Measurements from ENCODE around the gene CCDC27. TPM values are rescaled to one million over a fixed set of nuclear protein-coding genes. Genes with fewer than 3 reads are reported as not detected.

The CCDC27 gene
- total and polyA plus RNA-seq, 2 of the 13 experiments (the other 11 are each of a cell fraction or from before 2014, with no cell fraction given), result not detected

- TF ChIP-seq, protein P1, sequence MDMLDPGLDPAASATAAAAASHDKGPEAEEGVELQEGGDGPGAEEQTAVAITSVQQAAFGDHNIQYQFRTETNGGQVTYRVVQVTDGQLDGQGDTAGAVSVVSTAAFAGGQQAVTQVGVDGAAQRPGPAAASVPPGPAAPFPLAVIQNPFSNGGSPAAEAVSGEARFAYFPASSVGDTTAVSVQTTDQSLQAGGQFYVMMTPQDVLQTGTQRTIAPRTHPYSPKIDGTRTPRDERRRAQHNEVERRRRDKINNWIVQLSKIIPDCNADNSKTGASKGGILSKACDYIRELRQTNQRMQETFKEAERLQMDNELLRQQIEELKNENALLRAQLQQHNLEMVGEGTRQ (IDR thresholded peaks at IDR 0.05; ENCODE audit: low read depth, low read length), result no peak
- TF ChIP-seq, protein P1 (CRISPR knock-in tag; IDR thresholded peaks at IDR 0.05; ENCODE audit: borderline replicate concordance), result no peak
- TF ChIP-seq ASH2L (IDR thresholded peaks at IDR 0.05; ENCODE audit: insufficient read length, low read depth, low read length), result peak; percentile 44
- TF ChIP-seq, protein P2, sequence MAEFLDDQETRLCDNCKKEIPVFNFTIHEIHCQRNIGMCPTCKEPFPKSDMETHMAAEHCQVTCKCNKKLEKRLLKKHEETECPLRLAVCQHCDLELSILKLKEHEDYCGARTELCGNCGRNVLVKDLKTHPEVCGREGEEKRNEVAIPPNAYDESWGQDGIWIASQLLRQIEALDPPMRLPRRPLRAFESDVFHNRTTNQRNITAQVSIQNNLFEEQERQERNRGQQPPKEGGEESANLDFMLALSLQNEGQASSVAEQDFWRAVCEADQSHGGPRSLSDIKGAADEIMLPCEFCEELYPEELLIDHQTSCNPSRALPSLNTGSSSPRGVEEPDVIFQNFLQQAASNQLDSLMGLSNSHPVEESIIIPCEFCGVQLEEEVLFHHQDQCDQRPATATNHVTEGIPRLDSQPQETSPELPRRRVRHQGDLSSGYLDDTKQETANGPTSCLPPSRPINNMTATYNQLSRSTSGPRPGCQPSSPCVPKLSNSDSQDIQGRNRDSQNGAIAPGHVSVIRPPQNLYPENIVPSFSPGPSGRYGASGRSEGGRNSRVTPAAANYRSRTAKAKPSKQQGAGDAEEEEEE (CRISPR knock-in tag; IDR thresholded peaks at IDR 0.05; ENCODE audit: borderline replicate concordance), result no peak
- TF ChIP-seq HNRNPH1 (optimal IDR thresholded peaks at IDR 0.05; ENCODE audit: low read depth, low read length), result no peak
- TF ChIP-seq ELF3 (CRISPR knock-in tag; IDR thresholded peaks at IDR 0.05), result 0 out of 2 replicates have a peak, but pooled peaks have one; percentile 31
- no peak for TF ChIP-seq ONECUT2 (CRISPR knock-in tag; IDR thresholded peaks at IDR 0.05)
- peak; percentile 26; the same call in 1 of the 2 replicates for TF ChIP-seq PHF20 (CRISPR knock-in tag; IDR thresholded peaks at IDR 0.05)
- TF ChIP-seq ZNF609 (CRISPR knock-in tag; IDR thresholded peaks at IDR 0.05; ENCODE audit: borderline replicate concordance), result peak; percentile 59
- TF ChIP-seq DNMT3B (CRISPR knock-in tag; conservative IDR thresholded peaks at IDR 0.05), result no peak
- TF ChIP-seq MAFF (IDR thresholded peaks at IDR 0.05; ENCODE audit: low read depth, low read length), result no peak
- TF ChIP-seq SOX6 (IDR thresholded peaks at IDR 0.05), result no peak
- peak; percentile 35 for TF ChIP-seq SOX6 (CRISPR knock-in tag; IDR thresholded peaks at IDR 0.05)
- TF ChIP-seq, protein P3, sequence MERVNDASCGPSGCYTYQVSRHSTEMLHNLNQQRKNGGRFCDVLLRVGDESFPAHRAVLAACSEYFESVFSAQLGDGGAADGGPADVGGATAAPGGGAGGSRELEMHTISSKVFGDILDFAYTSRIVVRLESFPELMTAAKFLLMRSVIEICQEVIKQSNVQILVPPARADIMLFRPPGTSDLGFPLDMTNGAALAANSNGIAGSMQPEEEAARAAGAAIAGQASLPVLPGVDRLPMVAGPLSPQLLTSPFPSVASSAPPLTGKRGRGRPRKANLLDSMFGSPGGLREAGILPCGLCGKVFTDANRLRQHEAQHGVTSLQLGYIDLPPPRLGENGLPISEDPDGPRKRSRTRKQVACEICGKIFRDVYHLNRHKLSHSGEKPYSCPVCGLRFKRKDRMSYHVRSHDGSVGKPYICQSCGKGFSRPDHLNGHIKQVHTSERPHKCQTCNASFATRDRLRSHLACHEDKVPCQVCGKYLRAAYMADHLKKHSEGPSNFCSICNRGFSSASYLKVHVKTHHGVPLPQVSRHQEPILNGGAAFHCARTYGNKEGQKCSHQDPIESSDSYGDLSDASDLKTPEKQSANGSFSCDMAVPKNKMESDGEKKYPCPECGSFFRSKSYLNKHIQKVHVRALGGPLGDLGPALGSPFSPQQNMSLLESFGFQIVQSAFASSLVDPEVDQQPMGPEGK (CRISPR knock-in tag; IDR thresholded peaks at IDR 0.05), result peak; percentile 100
- TF ChIP-seq GATAD2A (CRISPR knock-in tag; IDR thresholded peaks at IDR 0.05), result peak; percentile 47; the same call in 1 of the 2 replicates
- TF ChIP-seq FOXM1 (CRISPR knock-in tag; IDR thresholded peaks at IDR 0.05), result no peak
- no peak for TF ChIP-seq MXD4 (CRISPR knock-in tag; IDR thresholded peaks at IDR 0.05)
These were observed 19.0 kb upstream of the CCDC27 start (continued) for GRCh38 chr1:3733094-3733882.
